Muscle of back (tissue), 13 donors: Measurements from ENCODE around the gene JADE3. TPM values are rescaled to one million over a fixed set of nuclear protein-coding genes. Genes with fewer than 3 reads are reported as not detected.

Experiments used
- DNase-seq, 3 donors: peaks; one replicate each; pipeline versions ENCODE4 v3.0.0 to v3.0.0-alpha.2; 2013
- long read RNA-seq, 9 donors: transcript quantifications; one replicate each; lab custom pipeline, GENCODE V29; 2026
- polyA plus RNA-seq, 10 donors: library from polyadenylated mRNA; unstranded; fragments of 120-200 nt; gene quantifications; one replicate each; pipeline ENCODE4 v1.2.1, GENCODE V29; 2013; ENCODE audit not compliant: insufficient read length in 10 of 10

Gene JADE3
- polyA plus RNA-seq = 1 to 10 TPM; 4.1 to 6.0 (median 5.0) TPM
- long read RNA-seq, donor 1 = 0 reads
- long read RNA-seq, donor 2 = 0 reads
- long read RNA-seq, donor 3 = 0 reads
- long read RNA-seq, donor 4, full-length matches to known transcripts = 1 of 1 reads
- long read RNA-seq, donor 4, partial matches to known transcripts = 0 of 1 reads
- long read RNA-seq, donor 4, other reads (novel, unspliced or antisense) = 0 of 1 reads
- long read RNA-seq, donor 5 = 0 reads
- long read RNA-seq, donor 6, full-length matches to known transcripts = 1 of 1 reads
- long read RNA-seq, donor 6, partial matches to known transcripts = 0 of 1 reads
- long read RNA-seq, donor 6, other reads (novel, unspliced or antisense) = 0 of 1 reads
- long read RNA-seq, donor 7, full-length matches to known transcripts = 1 of 1 reads
- long read RNA-seq, donor 7, partial matches to known transcripts = 0 of 1 reads
- long read RNA-seq, donor 7, other reads (novel, unspliced or antisense) = 0 of 1 reads
- long read RNA-seq, donor 8, full-length matches to known transcripts = 3 of 3 reads
- long read RNA-seq, donor 8, partial matches to known transcripts = 0 of 3 reads
- long read RNA-seq, donor 8, other reads (novel, unspliced or antisense) = 0 of 3 reads
- long read RNA-seq, donor 9 = 0 reads

DNA sequence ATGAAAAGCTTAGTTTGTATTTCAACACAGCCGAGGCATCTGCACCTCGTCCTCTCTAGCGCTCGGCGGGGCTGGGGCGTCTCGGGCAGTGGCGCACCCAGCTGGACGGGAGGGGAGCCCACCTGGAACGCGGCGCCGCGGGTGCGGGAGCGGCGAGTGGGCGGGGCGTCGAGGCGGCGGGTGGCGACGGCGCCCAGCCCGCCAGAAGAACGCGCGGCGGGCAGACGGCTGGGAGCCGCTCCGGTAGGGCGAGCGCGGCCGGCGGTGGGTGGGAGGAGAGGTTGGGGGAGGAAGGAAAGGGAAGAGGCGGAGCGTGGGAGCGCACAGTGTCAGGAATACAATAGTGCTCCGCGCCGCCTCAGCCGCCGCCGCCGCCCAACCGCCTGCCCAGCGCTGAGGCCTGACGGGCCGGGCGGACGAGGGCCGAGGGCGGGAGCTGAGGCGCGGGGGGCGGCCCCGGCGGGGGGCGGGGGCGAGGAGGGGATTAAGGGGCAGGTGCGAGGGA, at the start of gene JADE3:
JADE3 (plus strand) TSS at position 324 of the 505 bp plus-strand sequence. CDS start 72,474 bp downstream, outside the sequence.
- peak; percentile 52 to 81 (median 60) for DNase-seq

DNA sequence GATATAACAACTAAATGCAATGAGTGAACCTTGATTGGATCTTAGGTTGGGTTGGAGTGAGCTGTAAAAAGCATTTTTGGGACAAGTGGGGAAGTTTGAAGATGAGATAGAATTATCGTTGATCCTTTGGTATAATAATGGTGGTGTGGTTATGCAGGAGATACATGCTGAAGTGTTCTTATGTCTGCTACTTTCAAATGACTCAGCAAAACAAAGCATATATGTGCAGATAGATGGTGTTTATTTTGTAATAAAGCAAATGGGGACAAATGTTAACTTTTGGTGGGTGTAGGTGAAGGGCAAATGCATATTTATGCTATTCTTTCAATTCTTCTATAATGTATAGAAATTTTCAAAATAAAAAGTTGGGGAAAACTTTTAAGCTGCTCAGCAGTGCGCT, 49.1 kb upstream of the JADE3 start:
- DNase-seq = no peak

DNA sequence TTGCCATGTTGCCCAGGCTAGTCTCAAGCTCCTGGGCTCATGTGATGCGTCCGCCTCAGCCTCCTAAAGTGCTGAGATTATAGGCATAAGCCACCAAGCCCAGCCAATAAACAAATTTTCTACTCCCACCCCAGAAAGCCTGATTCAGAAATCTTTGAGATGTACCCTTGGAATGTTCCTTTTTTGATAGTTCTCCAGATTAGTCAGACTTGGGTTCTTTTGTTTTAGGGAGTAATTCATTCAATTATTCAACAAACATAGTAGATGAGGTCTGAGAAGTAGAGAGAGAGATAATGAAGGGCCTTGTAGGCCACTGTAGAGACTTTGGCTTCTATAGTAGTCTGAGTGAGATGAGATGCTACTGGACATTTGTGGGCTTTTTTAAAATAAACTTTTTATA, 47.6 kb upstream of the JADE3 start:
- DNase-seq = no peak

DNA sequence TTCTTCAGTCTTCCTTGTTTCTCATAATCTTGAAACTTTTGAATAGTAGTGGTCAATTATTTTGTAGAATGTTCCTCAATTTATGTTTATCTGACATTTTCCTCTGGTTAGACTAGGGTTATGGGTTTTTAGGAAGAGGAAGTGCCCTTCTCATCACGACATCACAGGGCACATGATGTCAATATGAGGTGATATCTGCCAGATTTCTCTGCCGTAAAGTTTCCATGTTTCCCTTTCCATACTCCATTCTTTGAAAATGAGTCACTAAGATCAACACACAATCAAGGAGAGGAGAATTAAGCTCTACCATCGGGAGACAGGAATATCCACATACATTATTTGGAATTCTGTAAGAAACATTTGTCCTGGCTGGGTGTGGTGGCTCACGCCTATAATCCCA, 46.9 kb upstream of the JADE3 start:
- peak in 1 of 3 donors; percentile 20 for DNase-seq

DNA sequence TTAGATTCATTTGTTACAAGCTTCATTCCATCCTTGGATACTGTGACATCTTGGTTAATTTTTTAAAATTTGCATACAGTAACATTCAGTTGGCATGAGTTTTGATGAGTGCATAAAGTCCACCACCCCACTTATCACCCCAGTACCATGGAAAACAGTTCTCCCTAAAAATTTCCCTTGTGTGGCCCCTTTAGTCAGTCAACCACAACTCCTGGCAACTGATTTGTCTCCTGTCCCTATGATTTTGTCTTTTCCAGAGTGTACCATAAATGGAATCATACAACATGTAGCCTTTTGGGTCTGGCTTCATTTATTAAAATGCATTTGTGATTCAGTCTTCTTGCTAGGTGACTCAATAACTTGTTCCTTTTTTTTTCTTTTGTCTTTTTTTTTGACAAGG, 45.5 kb upstream of the JADE3 start:
- DNase-seq = no peak

DNA sequence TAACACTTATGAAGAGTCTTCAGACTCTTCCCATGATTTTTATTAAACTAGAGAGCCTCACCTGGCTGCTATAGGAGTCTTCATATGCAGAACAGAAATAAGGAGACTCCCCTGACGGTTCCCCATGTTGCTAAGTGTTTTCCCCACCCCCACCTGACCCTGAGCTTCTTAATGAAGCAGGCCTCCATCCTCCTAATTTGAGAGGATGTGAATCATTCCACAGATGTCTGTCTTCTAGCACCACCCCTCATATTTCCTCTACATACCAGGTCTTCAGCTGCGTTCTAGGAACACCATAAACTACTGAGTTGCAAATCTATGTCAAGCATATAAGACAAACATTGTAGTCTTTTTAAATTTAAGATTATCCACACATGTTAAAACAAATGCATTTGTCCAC, 38.5 kb upstream of the JADE3 start:
- no peak for DNase-seq

DNA sequence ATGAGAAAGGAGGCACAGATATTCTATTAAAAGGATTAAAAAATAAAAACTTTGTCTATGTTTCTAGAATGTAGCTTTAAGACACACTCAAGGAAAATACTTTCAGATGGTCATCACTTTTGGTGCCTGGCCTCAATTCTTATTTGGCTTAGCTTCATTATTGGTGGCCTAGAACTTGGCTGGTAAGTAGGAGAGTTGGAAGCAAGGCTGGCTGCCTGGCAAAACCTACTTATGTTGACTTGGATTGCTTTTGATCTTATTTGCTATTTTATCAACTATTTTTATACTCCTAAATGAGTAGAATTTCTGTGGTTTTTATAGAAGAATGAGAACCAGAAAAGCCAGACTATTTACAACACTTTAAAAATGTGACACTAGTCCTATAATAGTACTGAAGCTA, 35.3 kb upstream of the JADE3 start:
- no peak for DNase-seq

DNA sequence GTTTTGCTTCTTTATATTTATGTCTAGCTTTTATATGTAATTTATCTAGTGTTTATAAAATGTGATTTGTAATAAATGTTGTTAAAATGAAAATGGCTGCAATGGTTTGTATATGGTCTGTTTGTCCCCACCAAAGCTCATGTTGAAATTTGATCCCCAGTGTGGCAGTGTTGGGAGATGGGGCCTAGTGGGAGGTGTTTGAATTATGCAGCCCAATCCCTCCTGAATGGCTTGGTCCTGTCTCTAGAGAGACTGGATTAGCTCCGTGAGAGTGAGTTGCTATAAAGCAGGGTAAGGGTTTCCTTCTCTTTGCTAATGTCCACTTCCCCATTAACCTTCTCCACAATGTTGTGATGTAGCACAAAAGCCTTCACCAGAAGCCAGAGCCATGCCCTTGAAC, 30.0 kb upstream of the JADE3 start:
- DNase-seq = no peak

DNA sequence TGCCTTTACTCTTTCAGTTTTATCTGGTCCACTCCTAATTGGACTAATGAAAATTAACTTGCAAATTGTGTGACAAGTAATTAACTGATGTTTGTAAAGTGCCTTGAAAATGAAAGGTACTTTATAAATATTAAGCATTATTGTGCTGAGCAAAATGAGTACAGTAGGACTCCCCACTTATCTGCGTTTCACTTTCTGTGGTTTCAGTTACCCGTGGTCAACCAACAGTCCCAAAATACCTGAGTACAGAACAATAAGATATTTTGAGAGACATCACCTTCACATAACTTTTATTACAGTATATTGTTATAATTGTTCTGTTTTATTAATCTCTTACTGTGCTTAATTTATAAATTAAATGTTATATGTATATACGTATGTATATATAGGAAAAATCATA, 27.4 kb upstream of the JADE3 start:
- DNase-seq = no peak

DNA sequence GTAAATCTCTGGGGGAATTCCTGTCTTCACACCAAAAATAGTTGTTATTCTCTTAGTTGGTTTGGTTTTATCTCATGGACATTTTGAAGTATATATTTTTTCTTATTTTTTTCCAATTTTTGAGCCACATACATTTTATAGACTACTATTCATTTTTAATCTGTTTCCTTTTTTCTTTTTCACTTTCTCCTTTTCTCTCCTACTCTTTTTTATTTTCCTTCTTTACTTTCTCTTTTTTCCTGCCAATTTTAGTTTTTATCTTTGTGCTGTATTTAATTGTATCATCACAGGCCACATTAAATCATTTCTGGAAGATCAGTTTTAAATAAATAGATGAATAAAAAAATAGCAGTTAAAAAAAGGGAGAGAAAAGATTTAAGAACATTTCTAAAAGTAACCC, 14.0 kb upstream of the JADE3 start:
- DNase-seq = no peak

DNA sequence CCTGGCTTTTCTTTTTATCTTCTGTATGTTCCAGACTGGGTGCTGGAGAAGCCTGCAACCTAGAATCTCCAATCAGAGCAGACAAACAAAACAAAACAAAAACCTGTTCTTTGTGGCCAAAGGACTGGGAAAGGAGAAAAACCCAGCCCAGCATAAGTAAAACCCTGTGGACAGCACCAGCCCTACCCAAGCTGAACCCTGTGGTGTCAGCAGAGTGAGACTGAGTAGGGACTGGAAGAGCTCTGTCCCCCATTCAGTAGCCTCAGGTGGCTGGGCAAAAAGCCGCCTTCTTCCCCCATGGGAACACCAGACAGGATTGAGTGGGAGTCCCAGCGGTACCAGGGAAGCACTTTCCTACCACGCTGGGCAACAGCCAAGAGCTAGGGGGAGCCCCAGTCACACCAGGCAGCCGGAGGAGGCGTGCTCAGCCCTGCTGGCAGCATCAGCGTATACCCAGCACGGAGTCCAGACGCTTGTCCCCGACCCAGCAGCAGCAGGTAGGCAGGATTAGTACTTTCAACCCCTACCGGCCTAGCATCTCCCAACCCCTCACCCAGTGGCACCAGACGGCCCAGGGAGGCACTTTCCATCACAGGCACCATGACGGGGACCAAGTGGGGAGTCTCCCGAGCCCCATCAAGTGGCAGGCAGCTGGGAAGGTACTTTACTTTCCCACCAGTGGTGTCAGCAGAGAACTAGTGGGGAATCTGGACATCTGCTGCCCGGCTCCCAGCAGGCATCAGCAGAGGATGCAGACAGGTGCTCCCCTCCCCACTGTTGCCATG, 8.6 kb upstream of the JADE3 start:
- DNase-seq = peak; percentile 53 to 75 (median 56)

DNA sequence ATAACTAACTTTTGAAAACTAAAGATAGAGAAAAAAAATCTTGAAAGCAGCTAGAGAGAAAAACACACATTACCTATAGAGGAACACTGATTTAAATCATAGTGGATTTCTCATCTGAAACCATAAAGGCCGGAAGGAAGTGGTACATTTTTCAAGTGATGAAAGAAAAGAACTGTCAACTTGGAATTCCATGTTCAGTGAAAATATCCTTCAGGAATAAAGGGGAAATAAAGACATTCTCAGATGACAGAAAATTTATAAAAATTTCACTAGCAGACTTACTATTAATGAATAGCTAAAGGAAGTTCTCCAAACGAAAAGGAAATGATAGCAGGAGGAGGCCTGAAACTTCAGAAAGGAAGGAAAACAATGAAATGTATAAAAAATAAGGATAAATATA, 7.6 kb upstream of the JADE3 start:
- no peak for DNase-seq

DNA sequence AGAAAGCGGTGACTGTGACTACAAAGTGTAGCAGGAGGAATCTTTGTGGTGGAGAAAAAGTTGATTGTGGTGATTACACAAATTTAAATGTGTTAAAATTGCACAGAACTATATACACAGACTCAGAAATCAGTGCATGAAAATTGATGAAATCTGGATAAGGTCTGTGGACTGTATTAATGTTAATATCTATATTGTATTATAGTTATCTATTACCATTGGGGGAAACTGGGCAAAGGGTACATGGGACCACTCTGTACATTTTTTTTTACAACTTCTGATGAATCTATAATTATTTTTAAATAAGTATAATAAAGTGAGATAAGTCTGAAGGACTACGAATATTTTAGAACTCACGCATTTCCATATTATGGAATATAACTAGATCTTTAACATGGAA, 1.8 kb upstream of the JADE3 start:
- no peak for DNase-seq

DNA sequence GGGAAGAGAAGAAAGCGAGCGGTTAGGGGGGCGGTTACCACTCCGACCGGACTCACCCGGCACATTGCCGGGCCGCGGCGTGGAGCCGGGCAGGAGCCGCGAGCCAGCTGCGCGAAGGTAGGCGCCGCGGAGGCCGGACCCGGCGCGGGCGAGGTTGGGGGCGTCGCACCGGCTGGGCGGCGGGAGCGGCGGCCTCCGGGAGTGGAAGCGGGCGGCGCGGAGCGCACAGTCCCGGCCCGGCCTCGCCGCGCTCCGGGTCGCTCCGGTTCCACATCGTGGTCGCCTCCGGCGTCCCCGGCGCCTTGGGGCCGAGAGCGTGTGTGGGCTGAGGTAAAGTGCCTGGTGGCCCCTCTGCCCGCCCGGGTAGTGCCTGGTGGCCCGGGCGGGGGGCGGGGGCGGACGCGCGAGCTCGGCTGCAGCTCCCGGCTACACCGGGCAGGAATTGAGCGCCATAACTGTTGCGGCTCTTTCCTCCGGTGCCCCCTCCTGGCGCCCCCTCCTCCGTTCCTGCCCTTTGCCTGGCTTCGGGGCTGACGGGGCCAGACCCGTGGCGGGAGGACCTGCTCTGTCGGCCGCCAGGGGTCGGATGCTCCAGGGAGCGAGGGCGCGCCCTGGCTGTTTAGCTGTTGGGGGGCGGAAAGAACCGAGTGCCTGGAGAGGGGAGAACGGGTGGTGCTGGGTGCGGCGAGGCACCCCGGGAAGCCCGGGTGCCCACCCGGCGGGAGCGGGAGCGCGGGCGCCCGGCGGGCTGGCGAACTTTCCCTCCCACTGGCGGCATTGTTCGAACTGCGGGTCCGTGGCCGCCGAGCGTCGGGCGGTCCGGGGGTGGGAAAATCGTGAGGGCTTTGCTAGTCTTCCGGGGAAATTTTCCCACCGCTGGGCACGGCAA, 626 bp downstream of the JADE3 start:
- peak; percentile 14 to 66 (median 26) for DNase-seq

DNA sequence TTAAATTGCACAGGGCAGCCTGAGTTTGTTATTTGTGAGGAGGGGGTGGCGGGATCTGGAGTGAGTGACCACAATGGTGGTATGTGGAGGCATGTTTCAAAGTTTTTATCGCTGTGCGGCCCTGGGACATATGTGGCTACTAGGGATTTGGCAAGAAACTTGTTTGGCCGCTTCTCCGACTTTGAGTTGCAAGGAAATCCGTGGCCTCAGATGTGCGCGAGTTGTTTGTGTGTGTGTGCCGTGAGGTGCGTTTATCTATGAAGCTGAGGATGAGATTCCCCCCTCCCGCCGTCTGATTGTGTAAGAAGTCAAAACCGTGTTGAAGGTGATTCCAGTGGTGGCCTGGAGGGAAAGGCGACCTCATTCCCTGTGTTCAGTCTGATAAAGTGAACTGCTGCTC, 1.4 kb downstream of the JADE3 start:
- peak in 2 of 3 donors; percentile 1 to 25 for DNase-seq

DNA sequence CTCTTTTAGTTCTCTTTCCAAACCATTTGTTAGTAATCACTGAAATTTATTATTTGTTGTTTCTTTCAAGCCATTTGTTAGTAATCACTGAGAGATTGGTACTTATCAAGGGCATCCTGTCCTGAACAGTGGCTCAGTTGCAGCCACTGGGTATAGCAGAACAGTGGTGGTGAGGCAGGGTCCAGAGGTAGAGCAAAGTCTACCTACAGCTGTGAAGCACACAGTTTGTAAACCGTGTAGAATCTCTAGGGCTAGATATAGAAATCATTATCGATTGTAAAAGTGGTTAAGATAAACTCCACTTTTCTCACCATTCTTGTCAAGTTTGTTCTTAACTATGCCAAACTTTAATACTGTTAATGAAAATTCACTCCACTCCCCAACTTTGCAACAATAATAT, 4.1 kb downstream of the JADE3 start:
- no peak for DNase-seq

DNA sequence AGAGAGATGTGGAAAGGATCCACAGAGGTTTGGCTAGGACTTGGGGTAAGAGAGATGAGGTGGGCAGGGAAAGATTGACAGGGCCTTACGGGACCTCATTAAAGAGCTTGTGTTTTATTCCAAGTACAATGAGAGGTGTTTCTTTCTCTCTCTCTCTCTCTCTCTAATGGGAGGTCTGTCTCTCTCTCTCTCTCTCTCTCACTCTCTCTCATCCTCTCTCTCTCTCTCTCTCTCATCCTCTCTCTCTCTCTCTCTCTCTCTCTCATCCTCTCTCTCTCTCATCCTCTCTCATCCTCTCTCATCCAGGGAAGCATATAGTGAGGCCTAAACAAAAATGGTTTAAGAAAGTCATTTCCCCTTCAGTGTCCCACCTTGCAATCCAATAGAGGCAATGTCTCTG, 5.4 kb downstream of the JADE3 start:
- DNase-seq = no peak

DNA sequence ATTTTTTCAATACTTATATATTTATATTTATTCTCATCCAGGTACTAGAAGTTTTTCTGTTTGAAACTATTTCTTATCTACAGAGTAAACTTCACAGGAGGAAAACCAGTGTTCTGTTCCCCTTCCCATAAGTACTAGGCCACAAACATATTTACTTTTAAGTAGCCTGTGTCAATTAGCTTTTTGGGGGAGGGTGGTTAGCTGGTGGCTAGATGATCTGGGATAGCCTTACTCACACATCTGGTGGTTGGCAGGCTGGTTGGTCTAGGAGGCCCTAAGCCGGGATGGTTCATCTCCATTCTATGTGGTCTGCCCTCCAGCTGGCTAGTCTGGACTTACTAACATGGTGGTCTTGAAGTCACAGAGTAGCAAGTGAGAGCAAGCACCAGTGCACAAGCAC, 6.2 kb downstream of the JADE3 start:
- DNase-seq = no peak

DNA sequence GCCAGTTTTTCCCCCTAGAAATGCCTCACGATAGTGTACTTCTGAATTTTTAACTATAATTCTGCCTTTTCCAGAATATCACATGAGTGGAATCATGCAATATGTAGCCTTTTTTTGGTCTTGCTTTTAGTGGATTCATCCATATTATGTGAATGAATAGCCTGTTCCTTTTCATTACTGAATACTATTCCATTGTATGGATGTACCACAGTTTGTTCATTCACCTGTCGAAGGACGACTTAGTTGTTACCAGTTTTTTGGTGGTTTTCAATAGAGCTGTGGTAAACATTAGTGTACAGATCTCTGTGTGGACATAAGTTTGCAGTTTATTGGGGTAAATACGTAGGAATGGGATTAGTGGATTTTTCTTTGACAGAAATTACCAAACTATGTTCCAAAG, 8.0 kb downstream of the JADE3 start:
- DNase-seq = no peak

DNA sequence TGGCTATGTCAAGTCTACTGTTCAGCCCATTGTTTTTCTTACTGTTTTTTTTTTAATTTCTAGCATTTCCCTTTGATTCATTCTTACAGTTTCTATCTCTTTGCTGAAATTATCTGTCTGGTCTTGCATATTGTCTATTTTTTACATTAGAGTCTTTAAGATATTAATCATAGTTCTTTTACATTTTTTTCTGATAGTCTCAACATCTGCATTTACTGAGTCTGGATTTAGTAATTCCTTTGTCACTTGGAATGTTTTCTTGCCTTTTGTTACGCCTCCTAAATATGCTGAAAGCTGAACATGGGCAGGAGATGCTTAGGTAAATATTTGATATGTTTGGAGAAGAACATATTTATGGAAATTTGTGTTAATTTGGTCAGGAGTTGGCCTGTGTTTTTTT, 10.4 kb downstream of the JADE3 start:
- DNase-seq = no peak

DNA sequence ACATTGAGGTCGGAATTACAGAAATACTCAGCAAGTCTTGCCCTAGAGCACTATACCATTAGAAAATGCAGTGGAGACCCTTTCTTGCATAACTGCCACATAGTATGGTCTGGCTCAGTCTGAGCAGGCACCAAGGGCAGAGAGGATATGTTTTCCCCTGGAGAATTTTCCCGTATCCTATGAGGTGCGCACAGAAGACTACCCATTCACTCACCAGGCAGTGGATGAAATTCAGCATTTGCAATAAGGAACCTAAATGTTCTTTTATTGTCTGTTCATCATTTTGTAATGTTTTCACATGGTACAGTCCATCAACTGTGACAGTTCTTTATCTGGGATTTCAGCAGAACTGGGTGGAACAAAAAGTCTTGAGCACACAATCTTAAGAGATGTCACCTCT, 15.5 kb downstream of the JADE3 start:
- no peak for DNase-seq
